Epithelial cell of proximal tubule (primary cell): ENCODE results near the gene GOLGA8T. TPM values are rescaled to one million over a fixed set of nuclear protein-coding genes. Genes with fewer than 3 reads are reported as not detected.
"Not testable (repeated sequence)": the region's sequence is repeated elsewhere in the genome, so short reads cannot be mapped to it uniquely, and the experiment has no call there.

Experiments used
- DNase-seq: peaks from one replicate; pipeline ENCODE4 v3.0.0-alpha.2; 2011; ENCODE audit warnings: low read depth
- H3K4me3 ChIP-seq: 2 replicates; pipeline ENCODE4 v1.5.1; 2011; ENCODE audit warnings: low read depth, mild to moderate bottlenecking, low read length
- total RNA-seq: library from RNA; depleted of rRNA; stranded (reverse); fragments of >200 nt; gene quantifications from 2 replicates; pipeline ENCODE4 v1.2.3, GENCODE V29; 2015

GOLGA8T gene, protein sequence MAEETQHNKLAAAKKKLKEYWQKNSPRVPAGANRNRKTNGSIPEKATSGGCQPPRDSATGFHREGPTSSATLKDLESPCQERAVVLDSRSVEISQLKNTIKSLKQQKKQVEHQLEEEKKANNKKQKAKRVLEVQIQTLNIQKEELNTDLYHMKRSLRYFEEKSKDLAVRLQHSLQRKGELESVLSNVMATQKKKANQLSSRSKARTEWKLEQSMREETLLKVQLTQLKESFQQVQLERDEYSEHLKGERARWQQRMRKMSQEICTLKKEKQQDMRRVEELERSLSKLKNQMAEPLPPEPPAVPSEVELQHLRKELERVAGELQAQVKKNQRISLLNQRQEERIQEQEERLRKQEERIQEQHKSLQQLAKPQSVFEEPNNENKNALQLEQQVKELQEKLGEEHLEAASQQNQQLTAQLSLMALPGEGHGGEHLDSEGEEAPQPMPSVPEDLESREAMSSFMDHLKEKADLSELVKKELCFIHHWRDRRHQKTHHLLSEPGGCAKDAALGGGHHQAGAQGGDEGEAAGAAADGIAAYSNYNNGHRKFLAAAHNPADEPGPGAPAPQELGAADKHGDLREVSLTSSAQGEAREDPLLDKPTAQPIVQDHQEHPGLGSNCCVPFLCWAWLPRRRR
- total RNA-seq: not detected in 2 replicates

GRCh38 chr15:30134751-30135150 lies at the start of gene GOLGA8T:
TSS of gene GOLGA8T (plus strand) at chr15:30135051. CDS start at chr15:30135149, 98 bp downstream.
- H3K4me3 ChIP-seq, DNase-seq: not testable (repeated sequence)

- H3K4me3 ChIP-seq, DNase-seq: not testable (repeated sequence)
These were observed 37.0 kb upstream of the GOLGA8T start for GRCh38 chr15:30097827-30098226.

GRCh38 chr15:30102890-30103289 lies 32.0 kb upstream of the GOLGA8T start:
- H3K4me3 ChIP-seq, DNase-seq: not testable (repeated sequence)

DNA sequence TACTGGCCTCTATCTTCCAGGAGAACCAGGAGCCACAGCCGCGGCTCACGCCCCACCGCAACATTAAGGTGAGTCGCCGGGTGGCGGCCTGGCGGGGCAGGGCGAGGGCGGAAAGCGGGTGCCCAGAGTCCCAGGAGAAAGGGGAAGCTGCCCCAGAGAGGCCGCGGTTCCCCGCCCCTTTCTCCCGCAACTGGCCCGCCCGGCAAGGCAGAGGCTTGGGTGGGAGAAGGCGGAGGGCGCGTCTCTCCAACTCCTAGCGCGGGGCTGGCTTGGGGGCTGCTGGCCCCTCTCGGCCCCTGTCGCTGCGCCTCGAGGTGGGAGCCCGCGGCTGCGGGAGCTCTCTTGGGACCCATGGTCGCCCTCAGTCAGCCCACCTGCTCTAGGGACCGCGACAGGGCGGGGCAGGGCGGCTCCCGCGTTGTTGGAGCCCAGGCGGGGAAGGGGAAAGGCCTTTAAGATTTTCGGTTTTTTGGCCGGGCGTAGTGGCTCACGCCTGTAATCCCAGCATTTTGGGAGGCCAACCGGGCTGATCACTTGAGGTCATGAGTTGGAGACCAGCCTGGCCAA lies 30.8 kb upstream of the GOLGA8T start:
- not testable (repeated sequence) for DNase-seq
- H3K4me3 ChIP-seq: peak overlapping the region; percentile 49

GRCh38 chr15:30110591-30110990 lies 24.3 kb upstream of the GOLGA8T start:
- not testable (repeated sequence) for H3K4me3 ChIP-seq, DNase-seq

DNA sequence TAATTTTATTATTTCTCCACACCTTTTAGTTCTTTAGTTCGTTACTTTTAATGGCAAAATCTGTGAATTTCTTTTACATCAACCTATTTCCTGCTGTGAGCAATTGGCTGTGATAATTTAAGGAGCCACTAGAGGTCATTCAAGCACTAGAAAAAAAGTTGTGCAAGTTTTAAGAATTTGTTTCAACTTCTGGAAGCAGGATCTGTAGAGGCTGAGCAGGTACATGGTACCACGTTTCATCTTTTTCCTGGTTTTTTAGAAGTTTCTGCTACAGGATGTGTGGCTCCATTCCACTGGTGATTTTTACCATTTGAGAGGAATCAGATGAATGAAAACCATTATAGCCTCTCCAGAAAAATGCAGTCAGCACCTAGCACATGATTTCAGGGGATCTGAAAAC lies 4.8 kb upstream of the GOLGA8T start:
- H3K4me3 ChIP-seq: not testable (repeated sequence)

DNA sequence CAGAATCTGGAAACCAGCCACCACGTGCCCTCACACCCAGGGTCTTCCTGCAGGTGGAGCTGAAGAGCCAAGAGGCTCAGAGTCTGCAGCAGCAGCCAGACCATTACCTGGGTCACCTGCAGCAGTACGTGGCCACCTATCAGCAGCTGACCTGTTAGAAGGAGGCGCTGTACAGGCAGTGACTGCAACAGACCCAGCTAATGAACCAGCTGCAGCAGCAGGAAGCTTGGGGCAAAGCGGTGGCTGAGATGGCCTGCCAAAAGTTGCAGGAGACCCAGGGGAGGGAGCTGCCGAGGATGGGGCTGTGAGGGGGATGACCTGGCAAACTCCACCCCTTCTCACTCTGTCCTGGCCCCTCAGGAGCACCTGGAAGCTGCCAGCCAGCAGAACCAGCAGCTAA lies 8.4 kb downstream of the GOLGA8T start:
- H3K4me3 ChIP-seq, DNase-seq: not testable (repeated sequence)

More for the DNA sequence above, 4.8 kb upstream of the GOLGA8T start:
- DNase-seq: not testable (repeated sequence)

- not testable (repeated sequence) for H3K4me3 ChIP-seq, DNase-seq
These were observed 15.0 kb downstream of the GOLGA8T start for GRCh38 chr15:30149891-30150290.

GRCh38 chr15:30162479-30163357 lies 27.9 kb downstream of the GOLGA8T start:
- H3K4me3 ChIP-seq, DNase-seq: not testable (repeated sequence)

DNA sequence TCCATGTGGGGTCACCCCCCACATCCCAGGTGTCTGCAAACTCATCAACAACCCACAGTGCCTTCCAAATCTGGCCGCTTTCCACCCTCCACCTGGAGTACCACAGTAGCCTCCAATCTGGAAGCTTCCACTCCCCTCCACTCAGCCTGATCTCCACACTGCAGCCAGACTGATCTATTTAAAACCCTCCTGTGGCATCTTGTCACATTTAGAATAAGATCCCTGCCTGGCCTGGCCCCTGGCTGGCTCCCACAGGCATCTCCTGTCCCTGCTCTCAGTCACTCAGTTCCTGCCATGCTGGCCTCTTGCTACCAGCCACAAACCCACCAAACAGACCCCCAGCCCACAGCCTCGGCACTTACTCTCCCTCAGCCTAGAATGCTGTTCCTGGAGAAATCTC lies 28.9 kb downstream of the GOLGA8T start:
- DNase-seq, H3K4me3 ChIP-seq: not testable (repeated sequence)

GRCh38 chr15:30164257-30164656 lies 29.4 kb downstream of the GOLGA8T start:
- H3K4me3 ChIP-seq, DNase-seq: not testable (repeated sequence)

DNA sequence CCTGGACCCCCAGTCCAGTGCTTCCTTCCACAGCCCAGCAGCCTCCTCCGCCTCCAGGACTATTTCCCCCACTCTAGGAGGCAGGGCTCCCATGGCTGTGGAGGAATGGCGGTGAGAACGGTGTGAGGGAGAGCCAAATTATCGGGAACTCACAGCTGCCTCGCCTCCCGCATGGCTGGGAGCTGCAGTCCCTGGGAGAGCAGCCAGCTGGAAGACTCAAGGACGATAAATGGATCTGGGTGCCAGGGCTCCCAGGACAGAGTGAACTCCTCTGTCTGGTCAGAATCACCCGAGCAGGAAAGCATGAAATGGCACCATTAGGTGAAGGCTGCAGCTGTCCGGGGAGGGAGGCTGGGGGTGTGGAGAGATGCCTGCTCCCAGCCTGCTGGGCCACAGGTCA lies 32.6 kb downstream of the GOLGA8T start:
- not testable (repeated sequence) for DNase-seq, H3K4me3 ChIP-seq

- DNase-seq, H3K4me3 ChIP-seq: not testable (repeated sequence)
These were observed 33.0 kb downstream of the GOLGA8T start for GRCh38 chr15:30167886-30168285.

DNA sequence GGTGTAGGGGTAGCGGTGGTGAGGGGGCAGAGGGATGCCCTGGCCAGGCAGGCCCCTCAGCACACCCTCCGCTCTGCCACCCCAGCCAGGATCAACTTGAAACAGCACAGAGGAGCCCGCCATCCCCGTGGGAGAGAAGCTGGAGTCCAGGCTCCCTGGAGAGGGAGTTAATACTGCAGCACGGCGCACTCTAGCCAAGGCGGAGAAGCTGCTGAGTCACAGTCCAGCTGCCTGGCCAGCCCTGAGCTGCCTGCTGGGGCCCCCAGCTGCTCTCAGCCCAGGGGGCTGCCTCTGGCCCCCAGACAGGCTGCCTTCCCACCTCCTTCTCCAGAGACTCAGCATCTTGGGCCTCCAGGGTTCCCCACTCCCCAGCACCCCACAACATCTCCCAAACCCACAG lies 36.6 kb downstream of the GOLGA8T start:
- DNase-seq: not testable (repeated sequence)

GRCh38 chr15:30173041-30173608 lies 38.3 kb downstream of the GOLGA8T start:
- not testable (repeated sequence) for H3K4me3 ChIP-seq, DNase-seq

More for the DNA sequence above, 36.6 kb downstream of the GOLGA8T start:
- not testable (repeated sequence) for H3K4me3 ChIP-seq

- not testable (repeated sequence) for H3K4me3 ChIP-seq, DNase-seq
These were observed 40.4 kb downstream of the GOLGA8T start for GRCh38 chr15:30175291-30175690.

DNA sequence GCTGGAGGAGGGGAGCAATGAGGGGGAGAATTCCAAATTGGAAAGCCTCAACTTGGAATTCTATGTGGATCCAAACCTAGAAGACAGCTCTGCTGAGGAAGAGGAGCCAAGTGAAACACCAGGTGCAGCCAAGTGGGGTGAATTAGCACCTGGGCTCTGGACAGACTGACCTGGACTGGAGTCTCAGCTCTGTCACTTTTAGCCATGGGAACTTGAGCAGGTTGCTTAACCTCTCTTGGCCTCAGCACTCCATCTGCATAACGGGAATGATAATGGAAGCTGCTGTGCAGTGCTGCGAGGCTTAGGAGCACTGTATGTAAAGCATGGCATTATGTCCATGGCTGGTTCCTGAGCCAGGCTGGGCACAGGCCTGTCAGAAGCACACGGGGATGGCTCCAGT lies 41.8 kb downstream of the GOLGA8T start:
- DNase-seq, H3K4me3 ChIP-seq: not testable (repeated sequence)

GRCh38 chr15:30179814-30180213 lies 45.0 kb downstream of the GOLGA8T start:
- DNase-seq, H3K4me3 ChIP-seq: not testable (repeated sequence)

DNA sequence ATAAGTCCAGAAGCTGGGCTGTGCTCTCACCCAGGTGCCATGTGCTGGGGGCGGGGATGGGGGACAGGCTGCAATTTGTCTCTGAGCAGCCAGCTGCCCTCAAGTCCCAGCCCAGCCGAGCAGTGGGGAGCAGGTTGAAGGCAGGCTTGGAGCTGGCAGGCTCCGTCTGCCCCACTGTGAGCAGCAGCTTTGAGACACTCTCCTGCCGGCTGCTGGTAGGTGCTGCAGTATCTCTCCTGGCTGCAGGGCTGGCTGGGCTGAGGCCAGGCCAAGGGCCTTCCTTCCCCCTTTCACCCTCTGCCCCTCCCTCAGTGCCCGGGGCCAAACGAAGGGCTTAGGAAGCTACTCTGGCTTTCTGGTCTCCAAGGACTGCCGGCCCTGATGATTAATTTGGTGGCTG lies 50.6 kb downstream of the GOLGA8T start:
- not testable (repeated sequence) for H3K4me3 ChIP-seq, DNase-seq
